HT1080 (cell line): ENCODE data around the gene HS6ST1. TPM values are rescaled to one million over a fixed set of nuclear protein-coding genes. Genes with fewer than 3 reads are reported as not detected.

Source experiments
- DNase-seq: peaks from one replicate; pipeline ENCODE4 v3.0.0-alpha.2; 2015; ENCODE audit warnings: low read depth
- total RNA-seq: library from RNA; depleted of rRNA; stranded (reverse); fragments of >200 nt; shearing (Covaris generic); gene quantifications from 2 replicates; pipeline ENCODE4 v1.2.3, GENCODE V29; 2014

The HS6ST1 gene
- total RNA-seq, 1 experiment from 2014 or later: 26.7 TPM

- no peak for DNase-seq
Measured at GRCh38 chr2:128284037-128284441, 34.6 kb downstream of the HS6ST1 start.

- no peak for DNase-seq
Measured at GRCh38 chr2:128282976-128283810, 35.5 kb downstream of the HS6ST1 start.

DNA sequence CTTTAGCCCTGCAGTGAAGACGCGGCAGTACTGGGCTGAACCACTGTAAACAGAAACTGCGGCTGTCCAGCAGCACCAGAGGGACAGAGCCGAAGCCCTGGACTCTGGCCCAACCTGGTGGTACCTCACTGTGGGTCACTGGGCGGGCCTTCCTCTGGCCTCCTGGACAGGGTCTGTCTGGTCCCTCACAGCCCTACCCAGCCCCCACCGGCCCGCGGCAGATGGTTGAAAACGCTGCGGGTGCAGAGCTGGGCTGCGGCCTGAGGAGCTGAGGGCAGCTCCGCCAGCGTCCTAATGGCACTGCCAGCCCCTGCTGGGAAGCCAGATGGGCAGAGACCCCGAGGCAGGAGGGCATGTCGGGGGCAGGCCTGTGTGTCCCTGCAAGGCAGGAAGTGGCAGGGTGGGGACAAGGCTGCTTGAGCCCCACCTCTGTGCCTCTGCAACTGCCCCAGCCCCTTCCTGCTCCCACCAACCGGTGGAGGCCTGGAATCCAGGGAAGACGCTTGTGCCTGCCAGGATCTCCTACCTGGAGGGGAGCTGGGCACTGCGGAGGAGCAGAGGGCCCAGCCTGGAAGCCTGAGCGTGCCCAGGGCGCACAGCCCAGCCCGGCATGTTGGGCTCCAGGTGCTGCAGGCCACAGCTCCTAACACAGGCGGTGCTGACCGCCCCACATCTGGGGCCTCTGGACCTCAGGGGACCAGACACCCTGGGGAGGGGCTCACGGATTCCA, 36.3 kb downstream of the HS6ST1 start:
- DNase-seq: no peak

DNA sequence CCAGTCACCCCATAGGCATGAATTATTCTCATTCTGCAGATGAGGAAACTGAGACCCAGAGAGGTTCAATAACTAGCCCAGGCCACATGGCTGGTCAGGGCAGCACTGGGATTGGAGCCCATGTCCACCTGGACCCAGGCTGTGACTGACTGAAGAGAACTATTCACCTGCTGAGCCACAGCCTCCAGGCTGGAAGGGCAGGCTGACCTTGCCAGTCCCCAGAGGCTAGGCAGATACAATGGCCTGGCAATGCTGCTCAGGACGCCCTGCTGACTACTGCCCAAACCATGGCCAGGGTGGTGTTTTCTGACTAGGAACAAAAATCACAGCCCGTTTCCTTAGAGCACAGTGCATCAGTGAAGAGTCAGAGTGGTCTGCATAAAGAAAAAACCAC, 36.8 kb downstream of the HS6ST1 start:
- DNase-seq: no peak

- no peak for DNase-seq
Measured at GRCh38 chr2:128280901-128281321, 37.8 kb downstream of the HS6ST1 start.

GRCh38 chr2:128280158-128280871, 38.4 kb downstream of the HS6ST1 start:
- DNase-seq: no peak

- no peak for DNase-seq
Measured at GRCh38 chr2:128279786-128280157, 38.9 kb downstream of the HS6ST1 start.

DNA sequence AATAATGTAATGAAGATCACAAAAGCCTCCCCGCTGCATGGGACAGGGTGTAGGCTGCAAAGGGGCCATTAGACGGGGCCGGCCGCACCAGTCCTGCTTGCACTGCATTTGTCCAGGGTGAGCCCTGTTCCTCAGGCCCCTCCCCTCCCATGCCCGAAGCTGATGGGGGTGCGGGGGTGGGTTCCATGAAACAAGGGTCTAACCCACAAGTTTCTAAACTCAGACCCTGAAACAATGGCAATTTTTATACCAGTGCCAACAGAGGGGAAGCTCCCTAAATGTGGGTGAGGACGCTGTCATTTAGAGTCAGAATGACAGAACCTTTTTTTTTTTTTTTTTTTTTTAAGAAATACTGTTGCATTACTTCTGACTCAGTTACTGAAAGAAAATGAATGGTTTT, 39.7 kb downstream of the HS6ST1 start:
- DNase-seq: no peak

GRCh38 chr2:128277961-128278681, 40.5 kb downstream of the HS6ST1 start:
- no peak for DNase-seq

DNA sequence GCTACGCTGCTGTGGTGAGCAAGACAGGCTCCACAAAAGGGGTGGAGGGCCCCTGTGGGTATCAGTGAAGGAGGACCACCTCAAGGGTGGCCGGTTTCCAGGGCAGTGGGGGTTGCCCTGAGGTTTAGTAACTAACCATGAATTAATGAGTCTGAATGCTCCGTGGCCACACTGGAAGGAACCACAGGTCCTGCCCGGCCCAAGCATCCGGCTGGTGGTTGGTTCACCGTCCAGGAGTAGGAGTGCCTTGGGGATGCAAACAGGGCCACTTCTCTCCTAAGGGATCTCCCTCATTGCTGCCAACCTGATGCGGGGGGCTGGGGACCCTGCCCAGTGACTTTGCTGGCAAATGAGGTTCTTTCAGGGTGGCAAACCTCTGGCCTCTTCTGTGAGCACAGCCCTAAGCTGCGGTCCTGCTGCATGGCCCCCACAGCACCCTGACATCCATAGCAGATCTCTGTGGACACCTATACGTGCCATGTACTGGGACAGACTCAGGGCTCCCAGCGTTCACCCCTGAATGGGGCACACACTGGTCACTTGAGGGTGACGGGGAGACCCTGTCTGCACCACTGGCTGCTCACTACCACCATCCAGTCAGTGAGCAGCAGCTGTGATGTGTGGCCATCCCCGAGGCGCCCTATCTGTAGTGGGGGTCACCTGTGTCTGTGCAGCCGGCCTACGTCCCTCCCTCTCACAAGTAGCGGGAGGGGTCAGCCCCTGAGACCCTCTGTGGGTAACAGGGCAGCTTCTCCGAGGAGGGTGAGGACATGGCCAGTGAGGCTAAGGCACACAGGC, 41.6 kb downstream of the HS6ST1 start:
- DNase-seq: no peak

- no peak for DNase-seq
Measured at GRCh38 chr2:128275498-128276045, 43.1 kb downstream of the HS6ST1 start.

- no peak for DNase-seq
Measured at GRCh38 chr2:128274218-128274617, 44.5 kb downstream of the HS6ST1 start.

DNA sequence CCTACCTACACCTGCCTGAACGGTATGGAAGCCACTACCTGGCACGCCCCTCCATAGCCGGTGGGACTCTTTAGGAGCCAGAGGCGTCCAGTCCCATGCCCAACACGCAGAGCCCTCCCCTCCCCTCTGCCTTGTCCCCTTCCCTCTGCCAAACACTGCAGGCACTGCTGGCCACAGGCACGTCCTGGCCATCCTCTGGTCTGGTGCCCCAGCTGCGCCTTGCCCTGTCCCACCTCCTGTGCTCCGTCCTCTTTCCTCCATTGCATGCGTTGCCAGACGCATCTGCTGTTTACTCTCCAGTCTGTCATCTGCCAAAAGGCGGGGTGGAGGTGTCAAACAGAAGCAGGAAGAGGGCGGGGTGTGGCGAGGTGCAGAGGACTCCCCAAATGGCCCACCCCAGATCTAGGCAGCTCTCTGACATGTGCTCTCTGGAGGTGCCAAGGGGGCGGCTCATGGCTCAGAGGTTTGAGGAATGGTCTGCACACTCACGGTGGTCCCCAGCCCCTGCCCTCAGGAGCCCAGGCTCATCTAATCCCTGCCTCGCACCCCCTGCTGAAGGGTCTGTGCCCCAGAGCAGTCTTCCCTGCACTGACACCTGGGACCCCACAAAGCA, 45.1 kb downstream of the HS6ST1 start:
- no peak for DNase-seq

GRCh38 chr2:128272601-128273468, 45.8 kb downstream of the HS6ST1 start:
- no peak for DNase-seq

DNA sequence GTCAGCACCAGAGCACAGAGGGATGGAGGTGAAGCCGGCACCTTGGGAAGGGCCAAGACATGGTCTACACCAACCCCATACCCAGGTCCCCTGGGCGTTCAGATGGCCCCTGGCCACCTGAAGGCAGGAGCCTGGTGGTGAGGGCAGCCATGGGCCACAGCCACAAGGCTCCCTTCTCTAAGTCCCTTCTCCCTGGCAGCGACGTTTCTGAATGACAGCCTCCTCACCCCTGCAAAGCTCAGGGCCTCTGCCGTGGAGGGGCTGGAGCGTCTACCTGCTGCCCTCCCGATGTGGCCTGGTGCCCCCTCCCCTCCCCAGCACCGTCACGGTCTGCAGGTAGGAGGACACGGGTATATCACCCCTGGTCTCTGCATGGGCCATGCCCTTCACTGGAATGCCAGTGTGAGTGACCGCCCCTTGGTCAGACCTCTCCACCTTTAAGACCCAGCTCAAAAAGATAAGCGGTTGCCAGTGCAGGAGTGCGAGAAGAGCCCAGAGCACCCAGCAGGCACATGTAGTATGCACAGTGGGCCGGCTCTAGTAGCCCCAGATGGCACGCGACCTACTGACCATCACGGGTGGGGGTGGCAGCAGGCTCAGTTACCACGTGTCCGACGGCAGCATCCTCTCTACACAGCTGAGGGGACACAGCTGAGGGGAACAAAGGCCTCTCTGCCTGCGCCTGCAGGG, 46.6 kb downstream of the HS6ST1 start:
- no peak for DNase-seq

DNA sequence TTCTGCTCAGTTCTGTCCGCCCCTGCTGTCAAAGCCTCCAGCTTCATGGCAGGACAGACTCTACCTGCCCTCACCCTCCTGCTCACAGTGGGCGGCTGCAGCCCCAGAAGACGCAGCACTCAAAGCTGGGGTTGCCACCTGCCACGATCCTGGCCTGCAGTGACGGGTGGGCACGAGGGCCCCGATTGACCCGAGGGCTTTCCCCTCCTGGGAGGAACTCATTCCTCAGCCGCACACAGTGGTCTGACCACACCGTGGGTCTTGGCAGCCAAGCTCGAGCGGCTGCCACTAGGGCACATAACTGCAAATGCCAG, 47.1 kb downstream of the HS6ST1 start:
- DNase-seq: no peak

- no peak for DNase-seq
Measured at GRCh38 chr2:128270672-128271596, 47.7 kb downstream of the HS6ST1 start.
